Uterus (tissue), 2 donors: ENCODE results near the gene PRKAR2A.

Source experiments
- POLR2A ChIP-seq, 2 donors: fragments of 450-650 bp; IDR thresholded peaks; one replicate each; pipeline ENCODE4 v1.6.1; 2016; ENCODE audit warnings: antibody characterized with exemption in 2 of 2, mild to moderate bottlenecking in 1 of 2, moderate library complexity in 1 of 2
- TF ChIP-seq, protein P1 (sequence below), 4 experiments: fragments of 200-600 bp in 2 of 4; fragments of 450-650 bp in 2 of 4; sonication (generic) in 2 of 4; IDR thresholded peaks; one replicate each; pipeline ENCODE4 v1.5.1; 2016 to 2019; ENCODE audit warnings: antibody characterized with exemption in 4 of 4, mild to moderate bottlenecking in 2 of 4, moderate library complexity in 1 of 4

DNA sequence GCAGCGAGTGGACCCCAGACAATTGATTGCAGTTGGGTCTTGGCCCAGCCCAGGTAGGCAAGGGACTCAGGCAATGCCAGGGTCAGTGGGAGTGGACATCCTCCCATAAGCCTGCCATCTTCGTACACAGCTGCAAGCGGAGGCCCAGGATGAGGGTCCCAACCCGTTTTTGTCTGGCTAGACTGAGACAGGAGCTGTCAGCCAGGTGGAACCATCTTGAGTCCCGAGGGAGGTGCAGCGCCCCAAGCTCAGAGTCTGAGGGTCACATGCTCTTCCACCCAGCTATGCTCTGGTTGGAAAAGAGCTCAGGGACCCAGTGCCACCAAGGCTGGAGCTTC lies 108.1 kb downstream of the PRKAR2A start:
- TF ChIP-seq, protein P1, sequence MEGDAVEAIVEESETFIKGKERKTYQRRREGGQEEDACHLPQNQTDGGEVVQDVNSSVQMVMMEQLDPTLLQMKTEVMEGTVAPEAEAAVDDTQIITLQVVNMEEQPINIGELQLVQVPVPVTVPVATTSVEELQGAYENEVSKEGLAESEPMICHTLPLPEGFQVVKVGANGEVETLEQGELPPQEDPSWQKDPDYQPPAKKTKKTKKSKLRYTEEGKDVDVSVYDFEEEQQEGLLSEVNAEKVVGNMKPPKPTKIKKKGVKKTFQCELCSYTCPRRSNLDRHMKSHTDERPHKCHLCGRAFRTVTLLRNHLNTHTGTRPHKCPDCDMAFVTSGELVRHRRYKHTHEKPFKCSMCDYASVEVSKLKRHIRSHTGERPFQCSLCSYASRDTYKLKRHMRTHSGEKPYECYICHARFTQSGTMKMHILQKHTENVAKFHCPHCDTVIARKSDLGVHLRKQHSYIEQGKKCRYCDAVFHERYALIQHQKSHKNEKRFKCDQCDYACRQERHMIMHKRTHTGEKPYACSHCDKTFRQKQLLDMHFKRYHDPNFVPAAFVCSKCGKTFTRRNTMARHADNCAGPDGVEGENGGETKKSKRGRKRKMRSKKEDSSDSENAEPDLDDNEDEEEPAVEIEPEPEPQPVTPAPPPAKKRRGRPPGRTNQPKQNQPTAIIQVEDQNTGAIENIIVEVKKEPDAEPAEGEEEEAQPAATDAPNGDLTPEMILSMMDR (IDR thresholded peaks at IDR 0.05), result no peak
- no peak for TF ChIP-seq POLR2A (IDR thresholded peaks at IDR 0.05)
